Measurements from ENCODE around the gene GALNT2. TPM values are rescaled to one million over a fixed set of nuclear protein-coding genes. Genes with fewer than 3 reads are reported as not detected.

Gene GALNT2
- total and polyA plus RNA-seq, 12 donors: 22.3 to 220 (median 85.7) TPM

DNA sequence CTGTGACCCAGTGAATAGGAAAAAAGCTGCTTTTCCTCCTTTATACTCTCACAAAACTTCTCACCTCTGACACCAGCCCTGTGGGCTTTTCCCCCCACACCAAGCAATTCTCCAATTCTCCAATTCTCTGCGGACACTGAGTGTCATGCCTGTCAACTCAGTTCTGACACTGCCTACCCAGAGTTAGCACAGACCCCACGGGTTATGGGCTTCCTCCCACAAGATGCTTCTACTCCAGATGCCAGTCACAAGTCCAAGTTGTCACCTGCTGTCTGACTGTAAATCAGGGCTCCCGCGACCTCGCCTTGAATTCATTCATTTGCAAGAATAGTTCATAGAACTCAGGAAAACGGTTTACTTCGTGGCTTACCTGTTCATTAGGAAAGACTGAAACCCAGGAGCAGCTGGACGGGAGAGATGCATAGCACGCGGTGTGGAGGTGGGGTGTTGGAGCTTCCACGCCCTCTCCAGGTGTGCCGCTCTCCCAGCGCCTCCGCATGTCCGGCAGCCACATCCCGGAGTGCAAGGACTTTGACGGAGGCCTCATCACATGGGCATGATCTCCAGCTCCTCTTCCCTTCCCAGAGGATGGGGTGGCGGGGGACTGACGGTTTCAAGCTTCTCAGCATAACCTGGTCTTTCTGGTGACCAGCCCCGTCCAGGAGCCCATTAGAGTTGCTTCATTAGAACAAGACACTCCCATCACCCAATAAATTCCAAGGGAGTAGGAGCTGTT lies 204.4 kb downstream of the GALNT2 start:
- Histone ChIP-seq H3K27ac (peak overlapping the region in 1 of 5 donors; percentile 62), H3K36me3 (replicated peaks in 1 of 2) (peaks cover 0 to 23% of the 10 kb centered on the region in 2 donors), H3K4me1 (replicated peaks in 1 of 2) (peaks cover 0 to 24% of the 10 kb centered on the region in 2 donors), H3K4me3 (no peak overlapping the region), H3K9me3 (replicated peaks in 1 of 3) (no peaks in the 10 kb centered on the region), H3K27me3 (no peaks in the 10 kb centered on the region)
- TF ChIP-seq POLR2A (IDR thresholded peaks at IDR 0.05): no peak
- TF ChIP-seq, protein P1, sequence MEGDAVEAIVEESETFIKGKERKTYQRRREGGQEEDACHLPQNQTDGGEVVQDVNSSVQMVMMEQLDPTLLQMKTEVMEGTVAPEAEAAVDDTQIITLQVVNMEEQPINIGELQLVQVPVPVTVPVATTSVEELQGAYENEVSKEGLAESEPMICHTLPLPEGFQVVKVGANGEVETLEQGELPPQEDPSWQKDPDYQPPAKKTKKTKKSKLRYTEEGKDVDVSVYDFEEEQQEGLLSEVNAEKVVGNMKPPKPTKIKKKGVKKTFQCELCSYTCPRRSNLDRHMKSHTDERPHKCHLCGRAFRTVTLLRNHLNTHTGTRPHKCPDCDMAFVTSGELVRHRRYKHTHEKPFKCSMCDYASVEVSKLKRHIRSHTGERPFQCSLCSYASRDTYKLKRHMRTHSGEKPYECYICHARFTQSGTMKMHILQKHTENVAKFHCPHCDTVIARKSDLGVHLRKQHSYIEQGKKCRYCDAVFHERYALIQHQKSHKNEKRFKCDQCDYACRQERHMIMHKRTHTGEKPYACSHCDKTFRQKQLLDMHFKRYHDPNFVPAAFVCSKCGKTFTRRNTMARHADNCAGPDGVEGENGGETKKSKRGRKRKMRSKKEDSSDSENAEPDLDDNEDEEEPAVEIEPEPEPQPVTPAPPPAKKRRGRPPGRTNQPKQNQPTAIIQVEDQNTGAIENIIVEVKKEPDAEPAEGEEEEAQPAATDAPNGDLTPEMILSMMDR (IDR thresholded peaks at IDR 0.05): no peak
- WGBS, 4 donors: 89 to 92% (median 91%) methylated on average over 16 to 20 of the region's 20 CpGs
- peak in 2 of 7 donors; percentile 6 to 12 for DNase-seq
- intact Hi-C loops (cut with DNase I): no loop called here

DNA sequence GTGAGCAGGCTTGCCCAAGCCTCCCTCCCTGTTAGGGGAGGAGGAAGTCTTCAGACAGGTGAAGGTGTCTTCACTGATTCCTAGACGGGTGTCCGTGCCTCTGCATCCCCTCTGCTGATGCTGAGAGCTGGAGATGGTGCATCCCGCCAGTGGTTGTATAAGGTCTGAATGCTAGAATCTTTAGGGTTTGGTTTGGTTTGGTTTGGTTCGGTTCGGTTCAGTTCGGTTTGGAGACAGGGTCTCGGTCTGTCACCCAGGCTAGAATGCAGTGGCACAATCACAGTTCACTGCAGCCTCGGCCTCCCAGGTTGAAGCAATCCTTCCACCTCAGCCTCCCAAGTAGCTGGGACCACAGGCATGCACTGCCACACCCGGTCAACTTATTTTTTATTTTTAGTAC lies 205.5 kb downstream of the GALNT2 start:
- 91 to 97% (median 95%) methylated on average over 9 of the region's 9 CpGs for WGBS, 4 donors
- no peaks in the 10 kb centered on the region for H3K9me3 ChIP-seq (replicated peaks in 1 of 3)
- H3K4me1 ChIP-seq (replicated peaks in 1 of 2): peaks cover 0 to 24% of the 10 kb centered on the region in 2 donors
- intact Hi-C loops (cut with DNase I): no loop called here
- no peak for TF ChIP-seq POLR2A (IDR thresholded peaks at IDR 0.05)
- TF ChIP-seq, protein P1 (IDR thresholded peaks at IDR 0.05): no peak
- DNase-seq: peak in 2 of 7 donors; percentile 3 to 40
- no peak overlapping the region for H3K4me3 ChIP-seq
- no peak overlapping the region for H3K27ac ChIP-seq
- peaks cover 0 to 31% of the 10 kb centered on the region in 2 donors for H3K36me3 ChIP-seq (replicated peaks in 1 of 2)
- no peaks in the 10 kb centered on the region for H3K27me3 ChIP-seq

DNA sequence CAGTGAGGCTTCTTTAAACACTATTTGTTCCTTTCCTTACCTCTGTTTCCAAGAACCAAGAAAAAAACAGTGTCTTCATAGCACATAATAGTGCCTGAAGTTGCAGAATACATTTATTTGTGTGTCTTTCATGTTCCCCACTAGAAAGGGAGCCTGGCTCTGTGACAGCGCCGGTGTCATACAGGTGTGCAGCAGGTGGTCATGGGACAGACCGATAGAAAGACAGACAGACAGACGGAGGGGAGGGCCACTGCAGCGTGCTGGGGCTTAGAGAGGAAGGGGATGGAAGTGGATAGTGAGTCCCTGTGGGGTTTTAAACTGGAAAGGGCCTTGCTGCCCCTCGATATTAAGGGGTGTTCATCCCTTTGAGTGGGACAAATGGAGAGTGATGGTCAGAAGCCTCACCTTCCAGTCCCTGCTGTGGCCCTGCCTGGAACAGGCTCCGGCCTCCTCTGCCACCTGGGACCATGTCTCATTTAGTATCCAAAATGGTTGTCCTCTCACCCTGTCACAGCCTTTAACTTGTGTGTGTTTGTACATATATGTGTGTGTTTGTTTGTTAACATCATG lies 206.2 kb downstream of the GALNT2 start:
- Histone ChIP-seq H3K27me3 (no peaks in the 10 kb centered on the region), H3K36me3 (replicated peaks in 1 of 2) (peaks cover 0 to 32% of the 10 kb centered on the region in 2 donors), H3K4me3 (no peak overlapping the region), H3K4me1 (replicated peaks in 1 of 2) (peaks cover 0 to 24% of the 10 kb centered on the region in 2 donors), H3K9me3 (replicated peaks in 1 of 3) (no peaks in the 10 kb centered on the region), H3K27ac (no peak overlapping the region)
- TF ChIP-seq, protein P1 (IDR thresholded peaks at IDR 0.05): no peak
- no peak for TF ChIP-seq POLR2A (IDR thresholded peaks at IDR 0.05)
- 78 to 100% (median 81%) methylated on average over 6 to 7 of the region's 7 CpGs for whole genome bisulfite sequencing, 4 donors
- peak in 2 of 7 donors; percentile 3 to 35 for DNase-seq
- intact Hi-C loops (cut with DNase I): no loop called here

DNA sequence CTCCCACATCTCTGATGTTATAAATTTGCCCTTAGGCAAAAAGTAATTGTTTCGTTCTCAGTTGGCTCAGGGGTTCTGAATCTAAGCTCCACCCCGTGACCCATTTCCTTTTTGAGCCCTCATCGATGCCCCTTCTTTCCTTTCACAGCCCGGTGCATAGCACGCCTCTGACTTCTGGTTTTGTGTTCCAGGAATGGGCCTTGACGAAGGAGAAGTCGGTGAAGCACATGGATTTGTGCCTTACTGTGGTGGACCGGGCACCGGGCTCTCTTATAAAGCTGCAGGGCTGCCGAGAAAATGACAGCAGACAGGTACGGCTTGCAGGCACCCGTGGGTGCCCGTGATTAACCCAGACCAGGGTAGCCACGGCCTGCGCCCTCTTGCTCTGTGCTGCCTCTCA lies 207.2 kb downstream of the GALNT2 start:
- peaks cover 0 to 35% of the 10 kb centered on the region in 2 donors for H3K36me3 ChIP-seq (replicated peaks in 1 of 2)
- H3K4me3 ChIP-seq: no peak overlapping the region
- H3K9me3 ChIP-seq (replicated peaks in 1 of 3): no peaks in the 10 kb centered on the region
- H3K27ac ChIP-seq: no peak overlapping the region
- no peak for TF ChIP-seq POLR2A (IDR thresholded peaks at IDR 0.05)
- TF ChIP-seq, protein P1 (IDR thresholded peaks at IDR 0.05): no peak
- intact Hi-C loops (cut with DNase I): no loop called here
- WGBS, 4 donors: 68 to 86% (median 77%) methylated on average over 15 of the region's 15 CpGs
- no peaks in the 10 kb centered on the region for H3K27me3 ChIP-seq
- H3K4me1 ChIP-seq (replicated peaks in 1 of 2): peaks cover 0 to 19% of the 10 kb centered on the region in 2 donors
- DNase-seq: peak in 2 of 7 donors; percentile 8 to 51

Data from adrenal gland (tissue), 12 donors.